Amygdala (tissue), 56 donors: Measurements from ENCODE around the gene RHEB.

Experiments used
- DNase-seq, 56 donors: peaks; one replicate each; lab custom pipeline; 2025; lab: John Stamatoyannopoulos, UW

RHEB gene

GRCh38 chr7:151481650-151482505, 37.8 kb downstream of the RHEB start:
- DNase-seq: no peak

GRCh38 chr7:151477867-151478266, 41.8 kb downstream of the RHEB start:
- no peak for DNase-seq

- no peak for DNase-seq
Observed at GRCh38 chr7:151472644-151473380, 46.9 kb downstream of the RHEB start.

DNA sequence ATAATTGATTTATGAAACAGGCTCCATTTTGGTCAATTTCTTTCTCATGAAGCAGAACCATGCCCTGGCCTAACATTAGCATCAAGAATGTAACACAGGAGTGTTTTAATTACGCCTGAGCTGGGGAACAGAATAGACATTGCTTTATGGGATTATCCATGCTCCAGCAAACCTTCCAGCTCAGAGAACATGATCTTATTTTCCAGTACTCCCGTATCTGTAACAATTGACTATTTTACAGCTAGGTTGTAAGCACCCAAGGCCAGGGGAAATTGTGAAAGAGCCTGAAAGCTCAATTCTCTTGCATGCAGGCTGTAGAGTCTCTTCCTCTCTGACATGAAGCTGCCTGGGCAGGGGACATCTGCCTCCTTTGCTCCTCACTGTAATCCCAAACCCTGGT, 49.0 kb downstream of the RHEB start:
- no peak for DNase-seq

DNA sequence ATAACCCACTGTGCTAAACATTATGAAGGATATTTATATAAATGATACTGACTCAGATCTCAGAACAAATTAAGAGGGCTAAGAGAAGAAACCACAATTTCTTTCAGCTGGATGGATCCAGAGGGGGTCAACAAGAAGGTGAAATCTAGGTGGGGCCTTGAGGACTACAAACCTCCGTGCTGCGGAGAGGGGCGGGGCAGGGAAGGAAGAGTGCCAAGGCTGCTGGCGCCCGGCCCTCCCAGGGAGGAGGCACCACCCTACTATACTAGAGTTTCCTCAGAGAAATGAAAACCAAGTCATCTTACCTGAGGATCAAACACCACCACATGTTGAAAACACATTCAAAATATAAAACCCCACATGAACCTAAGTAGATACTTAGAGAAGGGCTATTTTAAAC, 50.4 kb downstream of the RHEB start:
- DNase-seq: no peak

- peak in 13 of 56 donors; percentile 11 to 65 (median 21) for DNase-seq
Observed at GRCh38 chr7:151468217-151469018, 51.3 kb downstream of the RHEB start.

DNA sequence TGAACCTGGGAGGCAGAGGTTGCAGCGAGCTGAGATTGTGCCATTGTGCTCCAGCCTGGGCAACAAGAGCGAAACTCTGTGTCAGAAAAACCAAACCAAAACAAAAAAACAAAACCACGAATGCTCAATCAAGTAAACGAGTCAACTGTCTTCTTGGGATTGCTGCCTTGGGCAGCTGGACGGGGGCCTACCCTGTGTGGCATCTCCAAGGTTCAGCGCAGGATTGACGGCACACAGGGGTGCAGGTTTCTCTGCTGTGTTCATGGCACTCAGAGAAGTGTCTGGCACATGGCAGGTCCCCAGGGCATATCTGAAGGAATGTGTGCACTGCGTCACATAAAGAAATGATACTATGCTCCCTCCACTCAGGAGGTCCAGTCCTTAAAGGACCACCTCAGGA, 54.5 kb downstream of the RHEB start:
- no peak for DNase-seq

- DNase-seq: no peak
Observed at GRCh38 chr7:151462306-151462779, 57.4 kb downstream of the RHEB start.

DNA sequence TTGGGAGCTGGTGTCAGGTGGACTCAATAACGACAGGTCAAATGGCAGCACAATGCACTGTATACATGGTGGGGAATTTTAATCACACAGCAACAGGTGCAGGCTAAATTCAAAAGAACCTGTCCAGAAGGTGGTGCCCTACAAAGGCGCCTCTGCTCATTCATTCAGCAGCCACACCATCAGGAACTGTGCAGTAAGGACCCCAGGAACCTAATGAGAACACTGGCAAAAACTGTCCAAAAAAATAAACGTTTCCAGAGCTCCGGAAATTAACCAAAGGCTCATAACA, 57.8 kb downstream of the RHEB start:
- DNase-seq: no peak

DNA sequence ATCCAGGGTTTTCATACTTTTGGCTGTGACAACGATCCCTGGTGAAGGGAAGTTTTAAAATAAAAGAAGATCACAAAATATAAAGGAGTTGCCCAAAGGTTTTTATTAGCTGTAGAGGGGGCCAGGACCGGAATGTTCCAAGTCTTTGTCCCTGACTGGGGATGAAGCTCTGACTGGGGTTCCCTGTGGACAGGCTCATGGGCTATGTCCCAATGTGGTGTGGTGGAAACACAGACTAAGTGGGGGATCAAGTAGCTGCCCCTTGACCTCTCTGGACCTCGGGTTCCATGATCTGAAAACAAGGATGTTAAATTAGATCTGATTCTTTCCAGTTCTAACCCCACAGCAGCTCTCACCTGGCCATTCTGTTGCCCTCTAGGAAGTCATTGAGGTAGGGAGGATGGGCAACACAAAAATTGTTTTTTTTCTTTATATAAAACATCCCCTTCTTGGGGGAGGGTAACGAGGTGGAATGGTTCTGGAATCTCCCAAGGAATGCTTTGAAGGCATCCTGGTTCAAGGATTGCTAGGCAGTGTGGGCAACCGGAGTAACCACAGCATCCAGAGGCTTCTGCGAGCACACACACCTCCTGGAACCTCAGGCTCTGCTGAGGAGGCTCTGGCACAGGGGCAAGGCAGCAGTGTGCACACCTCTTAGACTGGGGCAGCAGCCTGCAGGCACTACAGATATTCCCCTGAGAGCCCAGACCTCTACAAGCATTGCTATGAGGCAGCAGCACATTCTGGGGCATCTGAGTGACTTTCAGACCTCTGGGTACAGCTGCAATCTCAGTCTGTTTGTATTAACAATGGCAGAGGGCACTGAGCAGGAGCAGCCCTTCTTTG, 58.4 kb downstream of the RHEB start:
- no peak for DNase-seq

DNA sequence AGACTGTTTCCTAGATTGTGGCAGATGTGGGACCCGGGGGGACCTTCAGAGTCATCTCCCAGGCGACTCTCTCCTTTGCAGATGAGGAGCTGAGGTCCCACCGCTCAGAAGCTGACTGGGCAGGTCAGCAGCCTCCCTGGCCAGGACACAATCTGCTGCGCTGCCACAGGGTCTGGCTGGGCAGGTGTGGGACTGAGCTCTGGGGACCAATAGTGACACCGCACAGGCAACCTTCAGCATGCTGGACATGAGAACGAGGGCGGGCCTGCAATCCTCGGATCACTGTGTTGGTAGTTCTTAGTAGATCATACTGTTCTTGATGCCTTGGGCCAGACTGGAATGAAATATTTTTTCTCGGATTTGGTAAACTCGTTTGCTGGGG, 59.2 kb downstream of the RHEB start:
- DNase-seq: peak in 4 of 56 donors; percentile 57 to 64 (median 62)

GRCh38 chr7:151459726-151460473, 59.8 kb downstream of the RHEB start:
- DNase-seq: peak in 48 of 56 donors; percentile 15 to 84 (median 60)

- no peak for DNase-seq
Observed at GRCh38 chr7:151457534-151457933, 62.2 kb downstream of the RHEB start.

- DNase-seq: no peak
Observed at GRCh38 chr7:151456782-151457181, 62.9 kb downstream of the RHEB start.

- DNase-seq: no peak
Observed at GRCh38 chr7:151456276-151456675, 63.4 kb downstream of the RHEB start.

DNA sequence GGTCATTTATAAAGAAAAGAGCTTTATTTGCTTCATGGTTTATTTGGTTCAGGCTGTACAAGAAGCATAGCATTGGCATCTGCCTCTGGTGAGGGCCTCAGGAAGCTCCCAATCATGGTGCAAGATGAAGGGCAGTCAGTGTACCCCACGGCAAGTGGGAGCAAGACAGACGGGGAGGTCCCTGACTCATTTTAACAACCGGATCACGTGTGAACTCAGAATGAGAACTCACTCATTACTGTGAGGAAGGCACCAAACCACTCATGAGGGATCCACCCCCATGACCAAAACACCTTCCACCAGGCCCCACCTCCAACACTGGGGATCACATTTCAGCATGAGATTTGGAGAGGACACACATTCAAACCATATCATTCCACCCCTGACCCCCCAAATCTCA, 64.0 kb downstream of the RHEB start:
- DNase-seq: no peak

- no peak for DNase-seq
Observed at GRCh38 chr7:151454932-151455530, 64.7 kb downstream of the RHEB start.

DNA sequence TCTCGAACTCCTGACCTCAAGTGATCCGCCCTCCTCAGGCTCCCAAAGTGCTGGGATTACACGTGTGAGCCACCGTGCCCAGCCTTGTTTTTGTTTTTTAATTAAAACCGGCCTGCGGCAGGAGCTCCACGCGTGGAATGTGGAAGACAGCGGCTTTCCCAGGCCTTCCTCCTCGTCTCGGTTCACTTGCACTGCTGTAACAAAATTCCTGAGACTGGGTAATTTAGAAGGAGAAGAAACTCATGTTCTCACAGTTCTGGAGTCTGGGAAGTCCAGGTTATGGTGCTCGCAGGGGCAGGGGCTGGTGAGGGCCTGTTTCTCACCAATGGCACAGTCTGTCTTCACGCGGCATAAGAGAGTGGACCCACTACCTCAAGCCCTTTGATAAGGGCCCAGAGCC, 65.4 kb downstream of the RHEB start:
- DNase-seq: no peak

DNA sequence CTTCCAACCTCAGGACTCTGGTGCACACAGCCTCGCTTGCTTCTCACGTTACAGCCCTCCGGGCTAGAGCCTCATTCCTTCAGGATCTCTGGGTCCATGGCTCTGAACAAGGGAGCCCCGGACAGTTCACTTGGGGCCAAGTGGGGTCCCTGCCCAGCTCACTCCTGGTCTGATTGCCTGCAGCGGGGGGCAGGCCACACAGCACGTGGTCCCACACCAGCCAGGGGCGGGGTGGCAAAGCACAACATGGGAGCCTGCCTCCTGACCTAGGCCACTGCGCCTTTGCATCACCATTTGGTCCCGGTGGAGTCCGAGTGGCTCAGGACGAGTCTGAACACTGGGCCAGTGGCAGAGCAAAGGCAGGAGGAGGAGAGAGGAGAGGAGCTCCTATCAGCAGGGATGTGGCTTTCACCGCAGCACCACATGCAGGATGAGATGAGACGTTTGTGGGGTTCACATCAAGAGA, 66.3 kb downstream of the RHEB start:
- DNase-seq: no peak
